CD14-positive monocyte (primary cell): ENCODE data around the gene RPL35A. TPM values are rescaled to one million over a fixed set of nuclear protein-coding genes. Genes with fewer than 3 reads are reported as not detected.

Experiments
- DNase-seq, 3 donors: peaks; one replicate each; pipeline ENCODE4 v3.0.0-alpha.2; 2011 to 2022
- H2AFZ ChIP-seq: 2 replicates; pipeline ENCODE4 v1.6.0; 2012; ENCODE audit warnings: mild to moderate bottlenecking, low read depth, low read length, inconsistent platforms; ENCODE audit not compliant: insufficient read depth, poor library complexity, severe bottlenecking
- H3K27ac ChIP-seq, 2 donors: 1 replicate in 1 of 2; 2 replicates in 1 of 2; pipeline ENCODE4 v1.5.1; 2012 to 2013; ENCODE audit warnings: low read length in 2 of 2, control low read depth in 1 of 2, inconsistent platforms in 1 of 2, low read depth in 1 of 2, mild to moderate bottlenecking in 1 of 2
- H3K27me3 ChIP-seq, 2 donors: one replicate each; pipeline versions ENCODE4 v1.6.0 to v1.6.1; 2011 to 2013; ENCODE audit warnings: low read length in 2 of 2; ENCODE audit not compliant: control insufficient read depth in 2 of 2, insufficient read depth in 2 of 2
- H3K36me3 ChIP-seq, 2 donors: replicated peaks in 1 of 2; 1 replicate in 1 of 2; 2 replicates in 1 of 2; pipeline versions ENCODE4 v1.5.1 to v1.6.1; 2012 to 2013; ENCODE audit warnings: low read length in 2 of 2, control low read depth in 1 of 2, inconsistent platforms in 1 of 2, mild to moderate bottlenecking in 1 of 2; ENCODE audit not compliant: insufficient read depth in 2 of 2, control insufficient read depth in 1 of 2
- H3K4me1 ChIP-seq, 2 donors: 1 replicate in 1 of 2; 2 replicates in 1 of 2; pipeline versions ENCODE4 v1.5.1 to v1.6.1; 2012 to 2013; ENCODE audit warnings: low read length in 2 of 2, control low read depth in 1 of 2, inconsistent platforms in 1 of 2, mild to moderate bottlenecking in 1 of 2, moderate library complexity in 1 of 2; ENCODE audit not compliant: insufficient read depth in 2 of 2, control insufficient read depth in 1 of 2
- H3K4me2 ChIP-seq: replicated peaks from 2 replicates; pipeline ENCODE3; 2012; ENCODE audit warnings: low read length, moderate library complexity, mild to moderate bottlenecking; ENCODE audit not compliant: poor library complexity, severe bottlenecking; ENCODE audit errors: extremely low read depth
- H3K4me3 ChIP-seq, 3 experiments: fragments of 200-600 bp in 1 of 3; sonication (generic) in 1 of 3; replicated peaks in 1 of 3; 1 replicate in 2 of 3; 2 replicates in 1 of 3; pipeline ENCODE4 v1.5.1; 2011 to 2013; ENCODE audit warnings: low read length in 3 of 3, mild to moderate bottlenecking in 3 of 3, control low read depth in 2 of 3, low read depth in 2 of 3, inconsistent platforms in 1 of 3, moderate library complexity in 1 of 3
- H3K79me2 ChIP-seq: 2 replicates; pipeline ENCODE4 v1.6.0; 2012; ENCODE audit warnings: mild to moderate bottlenecking, control low read depth, inconsistent platforms, low read length, moderate library complexity; ENCODE audit not compliant: insufficient read depth
- H3K9ac ChIP-seq: 2 replicates; pipeline ENCODE4 v1.6.0; 2017; ENCODE audit warnings: low read length, mild to moderate bottlenecking; ENCODE audit not compliant: insufficient read depth, poor library complexity, severe bottlenecking
- H3K9me3 ChIP-seq, 2 donors: replicated peaks in 1 of 2; 1 replicate in 1 of 2; 2 replicates in 1 of 2; pipeline versions ENCODE4 v1.5.1 to v1.6.1; 2012 to 2013; ENCODE audit warnings: low read length in 2 of 2, control low read depth in 1 of 2; ENCODE audit not compliant: control insufficient read depth in 1 of 2, insufficient read depth in 1 of 2
- H4K20me1 ChIP-seq: 2 replicates; pipeline ENCODE4 v1.6.0; 2012; ENCODE audit warnings: mild to moderate bottlenecking, low read length, control low read depth, moderate library complexity; ENCODE audit not compliant: insufficient read depth
- H3K27ac Mint-ChIP-seq, 7 donors: one replicate each; pipeline ENCODE4 v1.8.0; 2020; ENCODE audit warnings: mild to moderate bottlenecking in 7 of 7, mixed read lengths in 7 of 7, moderate library complexity in 6 of 7, inconsistent platforms in 2 of 7
- H3K27me3 Mint-ChIP-seq, 3 donors: one replicate each; pipeline ENCODE4 v1.8.0; 2021 to 2022; ENCODE audit warnings: low read depth in 3 of 3, mild to moderate bottlenecking in 3 of 3, mixed read lengths in 3 of 3, moderate library complexity in 3 of 3, inconsistent platforms in 1 of 3
- H3K36me3 Mint-ChIP-seq, 2 donors: one replicate each; pipeline ENCODE4 v1.8.0; 2020; ENCODE audit warnings: mixed read lengths in 2 of 2, inconsistent platforms in 1 of 2, mild to moderate bottlenecking in 1 of 2
- H3K4me1 Mint-ChIP-seq: one replicate; pipeline ENCODE4 v1.8.0; 2020; ENCODE audit warnings: mild to moderate bottlenecking, mixed read lengths
- H3K4me3 Mint-ChIP-seq, 2 donors: one replicate each; pipeline ENCODE4 v1.8.0; 2020; ENCODE audit warnings: mild to moderate bottlenecking in 2 of 2, mixed read lengths in 2 of 2, moderate library complexity in 1 of 2
- H3K9me3 Mint-ChIP-seq, 7 donors: one replicate each; pipeline ENCODE4 v1.8.0; 2020 to 2022; ENCODE audit warnings: mixed read lengths in 7 of 7, mild to moderate bottlenecking in 6 of 7, moderate library complexity in 6 of 7, inconsistent platforms in 2 of 7
- CTCF ChIP-seq: fragments of 200-600 bp; IDR thresholded peaks from one replicate; pipeline ENCODE4 v1.8.0; 2022; ENCODE audit warnings: antibody characterized with exemption, mild to moderate bottlenecking
- WGBS: methylation state at CpG from one replicate; pipeline ENCODE4 v1.1.5; 2013; ENCODE audit warnings: missing lambda C conversion rate; ENCODE audit not compliant: insufficient coverage; 5-methylcytosine and 5-hydroxymethylcytosine counted together
- intact Hi-C, 2 donors: fragments of 100-400 bp; cut with micrococcal nuclease; formaldehyde crosslinking; loops; one replicate each; pipeline versions ENCODE4 v1.15.0 to v1.15.1; 2023
- polyA minus RNA-seq: library from RNA; depleted of rRNA, polyadenylated mRNA; stranded (reverse); fragments of >200 nt; gene quantifications from 2 replicates; pipeline ENCODE4 v1.2.3, GENCODE V29; 2012
- polyA plus RNA-seq, 3 donors: library from polyadenylated mRNA; depleted of rRNA in 1 of 3; unstranded in 2 of 3; stranded (reverse) in 1 of 3; fragments of 300-500 nt in 2 of 3; fragments of >200 nt in 1 of 3; fragmentation: Illumina TruSeq in 2 of 3; gene quantifications; 1 replicate in 2 of 3; 2 replicates in 1 of 3; pipeline ENCODE4 v1.2.3, GENCODE V29; 2012 to 2021
- total RNA-seq, 12 experiments: library from RNA in 1 of 12; stranded (reverse) in 1 of 12; fragments of 120-200 nt in 1 of 12; gene quantifications; one replicate each; pipeline ENCODE4 v1.2.4 and lab custom pipeline; 2013 to 2026; ENCODE audit warnings: mixed read lengths in 6 of 12, inconsistent platforms in 1 of 12

Gene RPL35A
- total RNA-seq (2013): 1,814 TPM
- polyA plus RNA-seq (1,000 to 10,000 TPM in 1 of 3 donors, 100 to 1,000 TPM in 2; 882 to 1,113 (median 975) TPM), polyA minus RNA-seq (177 and 251 TPM in 2 replicates), total RNA-seq (lab: John Stamatoyannopoulos, UW) (174 to 564 (median 404) reads per million in 11 experiments)

DNA sequence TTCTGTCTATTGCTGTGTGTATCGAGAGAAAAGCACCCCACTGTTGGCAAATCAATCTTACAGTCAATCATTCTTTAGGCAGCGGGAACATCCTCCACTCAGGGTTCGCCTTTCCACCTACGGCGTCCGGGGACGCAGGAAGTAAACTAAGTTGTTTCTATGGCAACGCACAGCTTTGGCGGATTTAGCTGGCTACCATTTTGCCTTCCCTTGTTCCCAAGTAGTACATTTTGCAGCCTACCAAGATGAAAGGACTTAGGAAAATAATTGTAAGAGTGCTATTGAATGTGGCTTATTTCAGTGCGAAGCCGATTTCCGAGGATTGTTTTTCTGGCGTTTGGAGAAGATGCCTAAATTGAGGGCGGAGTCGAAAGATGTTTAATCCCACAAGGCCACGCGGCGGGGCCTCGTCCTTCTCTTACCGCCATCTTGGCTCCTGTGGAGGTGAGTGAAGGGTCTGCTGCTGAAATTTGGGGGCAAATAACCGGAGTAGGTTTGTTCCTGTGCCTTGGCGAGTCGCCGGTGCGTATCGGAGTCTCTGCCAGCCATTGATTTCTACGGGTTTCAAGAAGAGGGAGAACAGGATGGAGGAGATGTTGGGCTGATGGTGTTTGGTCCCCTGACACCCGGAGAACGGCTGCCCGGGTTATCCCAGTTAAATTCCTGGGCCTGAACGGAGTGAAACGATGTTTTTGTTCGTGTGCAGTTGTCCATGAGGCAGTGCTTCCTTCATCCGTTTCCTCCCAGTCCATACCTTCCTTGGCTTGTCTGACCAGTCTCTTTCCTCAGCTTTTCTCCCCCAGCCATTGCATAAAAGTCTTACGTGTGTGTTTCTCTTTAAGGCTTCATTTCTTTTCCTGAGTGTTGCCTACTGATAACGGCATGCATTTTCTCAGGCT is at the start of gene RPL35A:
Gene RPL35A (plus strand): TSS at position 413 of the 899 bp plus-strand sequence. CDS start 778 bp downstream, outside the sequence.
- peaks cover 0 to 5% (median 2%) of the 10 kb centered on the region in 3 donors for H3K27me3 Mint-ChIP-seq
- peak; percentile 88 to 95 (median 92) for DNase-seq
- Histone ChIP-seq H3K4me1 (peaks cover 18 to 26% of the 10 kb centered on the region in 2 donors), H3K4me3 (peak within 1 kb of the TSS; percentile 82 to 98 (median 83)), H3K9me3 (no peaks in the 10 kb centered on the region), H3K27me3 (no peaks in the 10 kb centered on the region), H3K27ac (peak within 1 kb of the TSS; percentile 78 to 96), H3K36me3 (peaks cover 35 to 39% of the 10 kb centered on the region in 2 donors), H4K20me1 (peaks cover 41% of the 10 kb centered on the region), H3K79me2 (peaks cover 50% of the 10 kb centered on the region), H3K4me2 (peak within 1 kb of the TSS; percentile 76), H3K9ac (peak within 1 kb of the TSS; percentile 91), H2AFZ (peak within 1 kb of the TSS; percentile 77)
- H3K27ac Mint-ChIP-seq: peak within 1 kb of the TSS; percentile 97 to 100 (median 99)
- peaks cover 28% of the 10 kb centered on the region for H3K4me1 Mint-ChIP-seq
- peaks cover 32 to 43% of the 10 kb centered on the region in 2 donors for H3K36me3 Mint-ChIP-seq
- H3K4me3 Mint-ChIP-seq: peak within 1 kb of the TSS; percentile 94 to 98
- TF ChIP-seq CTCF: no peak
- intact Hi-C loops: loop anchor here in 1 of 2 donors (1.0 kb wide), 1 partner anchor 10 kb away; the partner anchor contains the start of gene LMLN
- no peaks in the 10 kb centered on the region for H3K9me3 Mint-ChIP-seq
- 0% methylated on average over 20 of the region's 36 CpGs for WGBS

DNA sequence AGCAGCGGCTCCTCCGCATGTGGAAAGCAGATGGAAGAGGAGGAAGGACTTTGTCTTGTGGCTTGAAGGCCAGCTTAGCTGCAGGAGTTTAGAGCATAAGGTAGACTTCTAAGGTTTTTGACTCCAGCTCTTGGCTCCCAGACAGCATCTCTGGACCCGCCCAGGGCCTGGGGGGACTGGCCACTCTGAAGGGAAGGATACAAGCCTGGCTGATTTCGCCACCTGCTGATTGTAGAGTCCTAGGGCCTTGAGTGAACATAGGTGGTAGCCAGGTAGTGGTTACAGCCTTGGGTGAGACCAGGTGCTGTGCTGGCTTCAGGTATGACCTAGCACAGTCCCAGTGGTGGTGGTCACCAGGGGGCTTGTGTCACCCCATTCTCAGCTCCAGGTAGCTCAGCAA is 48.4 kb upstream of the RPL35A start:
- WGBS: 100% methylated on average over 4 of the region's 4 CpGs

More for the DNA sequence above, 48.4 kb upstream of the RPL35A start:
- H3K36me3 Mint-ChIP-seq: no peaks in the 10 kb centered on the region
- Histone ChIP-seq H3K36me3 (no peaks in the 10 kb centered on the region), H3K4me3 (no peak overlapping the region), H3K27ac (no peak overlapping the region), H4K20me1 (no peaks in the 10 kb centered on the region), H3K4me2 (no peak overlapping the region), H3K27me3 (no peaks in the 10 kb centered on the region), H3K9me3 (no peaks in the 10 kb centered on the region), H3K4me1 (peaks cover 0 to 4% of the 10 kb centered on the region in 2 donors), H3K9ac (no peak overlapping the region), H3K79me2 (no peaks in the 10 kb centered on the region), H2AFZ (no peak overlapping the region)
- no peak overlapping the region for H3K4me3 Mint-ChIP-seq
- intact Hi-C loops: no loop called here
- peaks cover 5% of the 10 kb centered on the region for H3K4me1 Mint-ChIP-seq
- no peak for DNase-seq
- no peaks in the 10 kb centered on the region for H3K9me3 Mint-ChIP-seq
- TF ChIP-seq CTCF: no peak
- H3K27ac Mint-ChIP-seq: no peak overlapping the region
- H3K27me3 Mint-ChIP-seq: peaks cover 4 to 5% (median 4%) of the 10 kb centered on the region in 3 donors
